Smooth muscle cell (in vitro differentiated cells): ENCODE data around the gene USP15. TPM values are rescaled to one million over a fixed set of nuclear protein-coding genes. Genes with fewer than 3 reads are reported as not detected.

Experiments used
- DNase-seq: peaks from one replicate; lab custom pipeline; 2025; ENCODE audit not compliant: unreplicated experiment; lab: John Stamatoyannopoulos, UW
- H2AFZ ChIP-seq: fragments of 200-600 bp; sonication (generic); 2 replicates; pipeline ENCODE4 v1.6.0; 2016; ENCODE audit warnings: antibody characterized with exemption, low read depth, mild to moderate bottlenecking
- H3F3A ChIP-seq: fragments of 200-600 bp; sonication (generic); 2 replicates; pipeline ENCODE4 v1.6.0; 2017; ENCODE audit warnings: antibody characterized with exemption, low read depth
- H3K27ac ChIP-seq: fragments of 200-600 bp; sonication (generic); 2 replicates; pipeline ENCODE4 v1.5.1; 2016; ENCODE audit warnings: low read depth, mild to moderate bottlenecking
- H3K27me3 ChIP-seq: fragments of 200-600 bp; sonication (generic); 2 replicates; pipeline ENCODE4 v1.6.1; 2016; ENCODE audit warnings: low read depth, mild to moderate bottlenecking
- H3K36me3 ChIP-seq: fragments of 200-600 bp; sonication (generic); 2 replicates; pipeline ENCODE4 v1.5.1; 2016; ENCODE audit warnings: low read depth
- H3K4me1 ChIP-seq: fragments of 200-600 bp; sonication (generic); 2 replicates; pipeline ENCODE4 v1.5.1; 2016; ENCODE audit warnings: low read depth
- H3K4me2 ChIP-seq: fragments of 200-600 bp; sonication (generic); 2 replicates; pipeline ENCODE4 v1.6.0; 2016; ENCODE audit warnings: mild to moderate bottlenecking
- H3K4me3 ChIP-seq: fragments of 200-600 bp; sonication (generic); 2 replicates; pipeline ENCODE4 v1.5.1; 2016; ENCODE audit warnings: mild to moderate bottlenecking
- H3K79me2 ChIP-seq: fragments of 200-600 bp; sonication (generic); 2 replicates; pipeline ENCODE4 v1.6.0; 2016; ENCODE audit warnings: low read depth, mild to moderate bottlenecking
- H3K9ac ChIP-seq: fragments of 200-600 bp; sonication (generic); 2 replicates; pipeline ENCODE4 v1.6.0; 2016; ENCODE audit warnings: low read depth
- H3K9me3 ChIP-seq: fragments of 200-600 bp; sonication (generic); replicated peaks from 2 replicates; pipeline ENCODE4 v1.5.1; 2016; ENCODE audit warnings: low read depth
- H4K20me1 ChIP-seq: fragments of 200-600 bp; sonication (generic); 2 replicates; pipeline ENCODE4 v1.6.0; 2016; ENCODE audit warnings: low read depth
- CTCF ChIP-seq: fragments of 200-600 bp; sonication (generic); IDR thresholded peaks from 2 replicates; pipeline ENCODE4 v1.5.1; 2017; ENCODE audit warnings: borderline replicate concordance, mild to moderate bottlenecking, antibody characterized with exemption; ENCODE audit not compliant: insufficient read depth, poor library complexity, severe bottlenecking
- WGBS: methylation state at CpG from one replicate; pipeline ENCODE4 v1.1.7; 2016; ENCODE audit warnings: low lambda C conversion rate; 5-methylcytosine and 5-hydroxymethylcytosine counted together
- polyA plus RNA-seq: library from polyadenylated mRNA; unstranded; fragments of >200 nt; fragmentation: Nextera tagmentation; extraction: Ambion mirVana; gene quantifications from 2 replicates; pipeline ENCODE4 v1.2.1, GENCODE V29; 2016
- total RNA-seq: library from RNA; depleted of rRNA; stranded (reverse); fragments of >200 nt; gene quantifications from 2 replicates; pipeline ENCODE4 v1.2.3, GENCODE V29; 2014

The USP15 gene
- total and polyA plus RNA-seq, 2 experiments from 2014 or later: 28.7 to 53.5 TPM

GRCh38 chr12:62299617-62300016, 39.4 kb downstream of the USP15 start:
- H3K4me2 ChIP-seq: no peak overlapping the region
- no peaks in the 10 kb centered on the region for H3F3A ChIP-seq
- H2AFZ ChIP-seq: no peak overlapping the region
- peaks cover 20% of the 10 kb centered on the region for H3K79me2 ChIP-seq
- WGBS: 95% methylated on average over 3 of the region's 3 CpGs
- DNase-seq: no peak
- no peak for TF ChIP-seq CTCF
- no peaks in the 10 kb centered on the region for H3K27me3 ChIP-seq
- peaks cover 27% of the 10 kb centered on the region for H4K20me1 ChIP-seq
- H3K4me1 ChIP-seq: no peaks in the 10 kb centered on the region
- H3K27ac ChIP-seq: no peak overlapping the region
- no peak overlapping the region for H3K9ac ChIP-seq
- H3K9me3 ChIP-seq: no peaks in the 10 kb centered on the region
- H3K36me3 ChIP-seq: peaks cover 19% of the 10 kb centered on the region
- H3K4me3 ChIP-seq: no peak overlapping the region

- H3K27me3 ChIP-seq: no peaks in the 10 kb centered on the region
- H3K79me2 ChIP-seq: peaks cover 18% of the 10 kb centered on the region
- no peak overlapping the region for H3K4me3 ChIP-seq
- H3K9me3 ChIP-seq: no peaks in the 10 kb centered on the region
- no peak for TF ChIP-seq CTCF
- no peaks in the 10 kb centered on the region for H3F3A ChIP-seq
- WGBS: 95% methylated on average over 6 of the region's 6 CpGs
- no peak overlapping the region for H3K4me2 ChIP-seq
- H3K36me3 ChIP-seq: peaks cover 22% of the 10 kb centered on the region
- DNase-seq: no peak
- H3K4me1 ChIP-seq: no peaks in the 10 kb centered on the region
- peaks cover 21% of the 10 kb centered on the region for H4K20me1 ChIP-seq
- H3K27ac ChIP-seq: no peak overlapping the region
- H3K9ac ChIP-seq: no peak overlapping the region
- H2AFZ ChIP-seq: no peak overlapping the region
These were observed 41.0 kb downstream of the USP15 start for GRCh38 chr12:62301080-62301798.

GRCh38 chr12:62301799-62302133, 41.6 kb downstream of the USP15 start:
- H3K79me2 ChIP-seq: peaks cover 18% of the 10 kb centered on the region
- DNase-seq: no peak

More at GRCh38 chr12:62301799-62302133, 41.6 kb downstream of the USP15 start:
- Histone ChIP-seq H3K9me3 (no peaks in the 10 kb centered on the region), H3K4me3 (no peak overlapping the region), H3K27me3 (no peaks in the 10 kb centered on the region), H3K27ac (no peak overlapping the region), H4K20me1 (peaks cover 19% of the 10 kb centered on the region), H3K4me2 (no peak overlapping the region), H3K9ac (no peak overlapping the region), H3F3A (no peaks in the 10 kb centered on the region), H2AFZ (no peak overlapping the region), H3K36me3 (peaks cover 22% of the 10 kb centered on the region), H3K4me1 (no peaks in the 10 kb centered on the region)
- WGBS: 98% methylated on average over 1 of the region's 1 CpG
- TF ChIP-seq CTCF: no peak
